Esophagus (tissue), 2 donors: ENCODE results near the gene RFNG. TPM values are rescaled to one million over a fixed set of nuclear protein-coding genes. Genes with fewer than 3 reads are reported as not detected.

Source experiments
- H3K27ac ChIP-seq, 2 donors: one replicate each; pipeline ENCODE4 v1.5.1; 2013; ENCODE audit warnings: low read depth in 2 of 2, mild to moderate bottlenecking in 2 of 2, inconsistent platforms in 1 of 2, low read length in 1 of 2, moderate library complexity in 1 of 2
- H3K27me3 ChIP-seq, 2 donors: one replicate each; pipeline ENCODE4 v1.6.1; 2013; ENCODE audit warnings: low read length in 2 of 2, control low read depth in 1 of 2, mild to moderate bottlenecking in 1 of 2; ENCODE audit not compliant: insufficient read depth in 2 of 2, control insufficient read depth in 1 of 2
- H3K36me3 ChIP-seq, 2 donors: one replicate each; pipeline ENCODE4 v1.6.1; 2013; ENCODE audit warnings: low read length in 1 of 2; ENCODE audit not compliant: control insufficient read depth in 2 of 2, insufficient read depth in 2 of 2
- H3K4me1 ChIP-seq, 2 donors: one replicate each; pipeline ENCODE4 v1.6.1; 2013; ENCODE audit warnings: low read length in 1 of 2; ENCODE audit not compliant: control insufficient read depth in 2 of 2, insufficient read depth in 2 of 2
- H3K4me3 ChIP-seq, 2 donors: one replicate each; pipeline ENCODE4 v1.5.1; 2013; ENCODE audit warnings: low read length in 2 of 2, mild to moderate bottlenecking in 2 of 2, low read depth in 1 of 2, moderate library complexity in 1 of 2
- H3K9me3 ChIP-seq, 2 donors: one replicate each; pipeline ENCODE4 v1.6.1; 2013; ENCODE audit warnings: mild to moderate bottlenecking in 2 of 2, low read depth in 1 of 2, low read length in 1 of 2, moderate library complexity in 1 of 2; ENCODE audit not compliant: control insufficient read depth in 2 of 2, insufficient read depth in 1 of 2
- WGBS, 2 donors: extraction: QIAGEN DNeasy Blood & Tissue Kit; methylation state at CpG; one replicate each; pipeline ENCODE4 v1.1.7; 2013; 5-methylcytosine and 5-hydroxymethylcytosine counted together
- polyA plus RNA-seq, 2 donors: library from polyadenylated mRNA; stranded (reverse); fragments of 200-250 nt; gene quantifications; one replicate each; pipeline ENCODE4 v1.2.3, GENCODE V29; 2013
- donor health status: healthy with polysubstance abuse.
- donor health status: Bipolar disorder and iron deficiency.

The RFNG gene
- polyA plus RNA-seq, 2 donors: 27.4 to 36.4 TPM

DNA sequence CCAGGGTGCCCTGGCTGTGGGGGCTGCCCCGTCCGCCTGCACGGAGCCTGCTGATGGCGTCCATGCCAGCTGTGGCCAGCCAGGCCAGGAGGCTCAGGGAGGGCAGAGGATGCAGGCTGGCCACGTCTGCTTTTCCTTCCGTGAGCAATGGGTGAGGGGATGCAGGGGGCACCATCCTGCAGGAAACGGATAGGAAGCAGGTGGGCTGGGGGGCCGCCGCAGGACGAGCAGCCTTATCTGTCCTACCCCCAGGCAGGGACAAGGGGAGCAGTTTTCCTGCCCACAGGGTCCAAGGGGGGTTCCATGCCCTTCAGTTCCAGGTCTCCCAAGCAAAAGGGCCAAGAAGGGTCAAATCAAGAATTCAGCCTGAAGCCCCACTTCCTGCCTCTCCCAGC, 7.2 kb upstream of the RFNG start:
- Histone ChIP-seq H3K27ac (no peak overlapping the region), H3K4me1 (peaks cover 0 to 2% of the 10 kb centered on the region in 2 donors), H3K27me3 (no peaks in the 10 kb centered on the region), H3K9me3 (no peaks in the 10 kb centered on the region), H3K36me3 (peaks cover 24 to 93% of the 10 kb centered on the region in 2 donors), H3K4me3 (no peak overlapping the region)
- WGBS, 2 donors: 84 to 88% methylated on average over 10 of the region's 10 CpGs

DNA sequence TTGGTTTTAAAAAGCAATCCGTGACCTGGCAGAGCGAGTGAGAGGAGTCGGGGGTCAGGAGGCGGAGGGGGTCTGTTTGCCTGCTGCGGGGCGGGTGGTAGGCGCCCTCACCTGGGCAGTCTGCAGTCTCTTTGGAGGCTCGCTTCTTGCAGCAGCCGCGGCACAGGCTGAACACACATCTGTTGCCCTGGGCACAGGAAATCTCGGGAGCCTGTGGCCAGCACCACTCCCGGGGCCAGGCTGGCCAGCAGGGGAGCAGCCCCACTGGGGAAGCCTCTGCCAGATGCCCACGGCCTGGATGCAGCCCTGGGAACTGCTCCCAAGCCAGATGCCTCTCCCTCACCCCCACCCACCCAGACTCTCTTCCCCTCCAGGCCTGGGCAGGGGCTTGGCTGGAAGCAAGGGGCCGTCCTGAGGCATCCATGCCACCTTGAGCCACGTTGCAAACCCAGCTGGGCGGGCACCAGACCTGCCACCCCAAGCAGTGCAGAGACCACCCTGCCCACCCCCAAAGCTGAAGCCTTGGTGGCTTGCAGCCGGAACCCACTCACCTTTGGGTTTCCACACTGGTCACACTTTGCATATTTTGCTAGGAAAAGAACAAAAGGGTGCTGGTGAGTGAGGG, 6.7 kb upstream of the RFNG start:
- Histone ChIP-seq H3K9me3 (no peaks in the 10 kb centered on the region), H3K27me3 (no peaks in the 10 kb centered on the region), H3K27ac (no peak overlapping the region), H3K4me3 (no peak overlapping the region), H3K36me3 (peaks cover 26 to 95% of the 10 kb centered on the region in 2 donors), H3K4me1 (no peaks in the 10 kb centered on the region)
- 67 to 70% methylated on average over 17 of the region's 17 CpGs for WGBS, 2 donors

DNA sequence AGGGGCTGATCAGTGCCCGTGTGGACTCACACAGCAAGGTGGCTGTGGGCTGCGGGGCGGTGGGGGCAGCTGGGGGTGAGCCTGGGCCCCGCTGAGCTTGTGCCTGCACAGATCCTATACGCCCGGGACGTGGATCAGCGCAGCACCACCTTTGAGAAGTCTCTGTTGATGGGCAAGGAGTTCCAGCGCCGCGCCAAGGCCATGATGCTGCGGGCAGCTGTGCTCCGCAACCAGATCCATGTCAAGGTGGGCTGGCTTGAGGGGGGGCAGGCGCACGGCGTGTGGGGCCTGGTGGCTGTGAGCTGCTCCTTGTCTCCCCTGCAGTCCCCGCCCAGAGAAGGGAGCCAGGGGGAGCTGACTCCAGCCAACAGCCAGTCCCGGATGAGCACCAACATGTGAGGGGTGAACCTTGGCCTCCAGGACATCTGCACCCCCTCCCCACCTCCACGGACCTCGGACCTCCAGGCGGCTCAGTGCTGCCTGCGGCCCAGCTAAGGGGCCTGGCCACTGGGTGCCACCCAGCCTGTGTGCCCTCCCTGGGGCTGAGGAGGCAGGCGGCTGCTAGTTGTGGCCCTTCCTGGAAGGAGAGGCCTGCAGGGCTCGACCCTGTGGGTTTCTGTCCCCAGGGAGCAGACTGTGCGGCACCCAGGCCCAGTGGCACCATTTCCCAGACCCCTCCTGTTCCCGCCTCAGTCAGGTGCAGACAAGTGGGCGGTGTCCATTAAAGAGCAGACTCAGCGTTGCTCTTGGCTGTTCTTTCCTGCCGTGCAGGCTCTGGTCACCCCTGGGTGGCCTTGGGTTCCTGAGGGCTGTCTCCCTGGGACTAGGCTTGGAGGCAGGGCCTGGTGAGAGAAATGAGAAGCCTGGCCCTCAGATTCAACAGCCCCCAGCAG, 5.4 kb upstream of the RFNG start:
- H3K9me3 ChIP-seq: no peaks in the 10 kb centered on the region
- no peak overlapping the region for H3K4me3 ChIP-seq
- H3K27ac ChIP-seq: no peak overlapping the region
- H3K36me3 ChIP-seq: peaks cover 23 to 85% of the 10 kb centered on the region in 2 donors
- no peaks in the 10 kb centered on the region for H3K27me3 ChIP-seq
- 81% methylated on average over 29 of the region's 29 CpGs for WGBS, 2 donors
- H3K4me1 ChIP-seq: peaks cover 7 to 9% of the 10 kb centered on the region in 2 donors

DNA sequence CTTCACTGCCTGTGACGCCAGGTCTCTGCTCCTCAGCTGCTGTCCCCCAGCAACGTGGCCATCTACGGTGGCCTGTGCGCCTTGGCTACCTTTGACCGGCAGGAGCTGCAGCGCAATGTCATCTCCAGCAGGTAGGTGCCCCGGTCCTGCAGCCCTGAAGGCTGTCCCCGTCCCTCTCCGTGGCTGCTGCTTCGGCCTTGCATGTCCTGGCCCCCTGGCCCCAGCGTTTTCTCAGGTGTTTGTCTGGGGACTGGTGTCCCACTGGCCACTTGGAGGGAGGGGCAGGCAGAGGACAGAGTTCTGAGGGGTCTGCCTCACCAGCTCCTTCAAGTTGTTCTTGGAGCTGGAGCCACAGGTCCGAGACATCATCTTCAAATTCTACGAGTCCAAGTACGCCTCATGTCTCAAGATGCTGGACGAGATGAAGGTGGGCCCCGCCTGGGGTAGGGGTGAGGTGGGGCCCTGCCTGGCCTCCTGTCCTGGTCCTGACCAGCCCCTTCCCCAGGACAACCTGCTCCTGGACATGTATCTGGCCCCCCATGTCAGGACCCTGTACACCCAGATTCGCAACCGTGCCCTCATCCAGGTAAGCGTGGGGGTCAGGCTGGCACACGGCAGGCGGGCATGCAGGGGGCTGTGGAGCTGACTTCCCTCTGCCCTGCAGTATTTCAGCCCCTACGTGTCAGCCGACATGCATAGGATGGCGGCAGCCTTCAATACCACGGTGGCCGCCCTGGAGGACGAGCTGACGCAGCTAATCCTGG, 4.5 kb upstream of the RFNG start:
- Histone ChIP-seq H3K27ac (no peak overlapping the region), H3K4me3 (no peak overlapping the region), H3K27me3 (no peaks in the 10 kb centered on the region), H3K4me1 (peaks cover 7 to 9% of the 10 kb centered on the region in 2 donors), H3K9me3 (no peaks in the 10 kb centered on the region), H3K36me3 (peaks cover 23 to 78% of the 10 kb centered on the region in 2 donors)
- 87 to 88% methylated on average over 28 of the region's 28 CpGs for WGBS, 2 donors

DNA sequence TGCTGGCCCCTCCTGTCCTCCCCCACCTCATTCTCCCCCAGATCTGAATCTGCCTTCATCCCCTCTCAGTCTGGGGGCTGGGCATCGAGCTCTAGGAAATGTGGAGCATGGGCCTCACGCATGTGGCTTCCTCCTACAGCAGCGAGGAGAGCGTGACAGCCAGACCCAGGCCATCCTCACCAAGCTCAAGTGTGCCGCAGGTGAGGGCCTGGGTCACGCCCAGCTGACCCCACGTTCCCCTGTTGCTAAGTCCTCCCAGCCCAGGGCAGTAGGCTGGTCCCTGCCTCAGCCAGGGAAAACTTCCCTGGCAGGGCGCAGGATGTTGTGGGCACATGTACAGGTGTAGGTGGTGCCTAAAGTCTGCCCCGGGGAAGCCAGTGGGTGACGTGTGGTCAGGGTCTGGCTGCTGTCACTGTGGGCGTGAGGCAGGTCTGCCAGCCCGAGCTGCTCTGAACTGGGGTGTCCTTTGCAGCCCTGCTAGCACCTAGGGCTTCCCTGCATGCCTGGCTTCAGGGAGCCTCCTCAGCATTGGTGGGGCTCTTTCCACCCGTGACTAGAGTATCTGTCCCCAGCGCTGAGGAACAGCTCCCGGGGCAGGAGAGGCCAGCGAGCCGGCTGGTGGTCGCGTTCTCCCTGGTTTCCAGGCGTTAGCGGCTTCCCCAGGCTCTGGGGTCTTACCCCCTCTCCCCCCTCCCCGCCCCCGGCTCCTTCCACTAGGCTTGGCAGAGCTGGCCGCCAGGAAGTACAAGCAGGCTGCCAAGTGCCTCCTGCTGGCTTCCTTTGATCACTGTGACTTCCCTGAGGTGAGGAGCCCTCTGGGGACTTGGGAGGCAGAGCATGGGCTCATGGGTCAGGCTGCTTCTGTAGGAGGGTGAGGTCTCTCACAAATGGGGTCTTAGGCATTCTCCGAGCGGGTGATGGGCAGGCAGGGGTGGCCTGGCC, 3.7 kb upstream of the RFNG start:
- Histone ChIP-seq H3K9me3 (no peaks in the 10 kb centered on the region), H3K4me3 (no peak overlapping the region), H3K4me1 (peaks cover 10 to 16% of the 10 kb centered on the region in 2 donors), H3K36me3 (peaks cover 22 to 70% of the 10 kb centered on the region in 2 donors), H3K27ac (no peak overlapping the region), H3K27me3 (no peaks in the 10 kb centered on the region)
- 81 to 84% methylated on average over 26 of the region's 26 CpGs for WGBS, 2 donors

DNA sequence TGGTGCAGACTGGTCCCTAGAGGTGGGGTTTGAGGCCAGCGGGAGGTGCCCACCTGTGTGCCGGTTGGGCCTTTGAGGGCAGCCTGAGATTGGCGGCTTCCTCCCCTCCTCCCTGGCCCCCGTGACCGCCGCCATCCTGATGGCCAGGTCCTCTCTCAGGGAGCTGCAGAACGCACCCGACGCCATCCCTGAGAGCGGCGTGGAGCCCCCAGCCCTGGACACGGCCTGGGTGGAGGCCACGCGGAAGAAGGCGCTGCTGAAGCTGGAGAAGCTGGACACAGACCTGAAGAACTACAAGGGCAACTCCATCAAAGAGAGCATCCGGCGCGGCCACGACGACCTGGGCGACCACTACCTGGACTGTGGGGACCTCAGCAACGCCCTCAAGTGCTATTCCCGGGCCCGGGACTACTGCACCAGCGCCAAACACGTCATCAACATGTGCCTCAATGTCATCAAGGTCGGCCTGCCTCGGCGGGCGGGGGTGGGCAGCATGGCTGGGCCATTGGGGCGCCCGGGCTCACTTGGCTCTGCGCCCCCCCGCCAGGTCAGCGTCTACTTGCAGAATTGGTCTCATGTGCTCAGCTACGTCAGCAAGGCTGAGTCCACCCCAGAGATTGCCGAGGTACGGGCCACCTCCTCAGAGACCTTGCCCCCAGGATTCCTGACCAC, 2.9 kb upstream of the RFNG start:
- 88 to 90% methylated on average over 36 to 38 of the region's 38 CpGs for WGBS, 2 donors
- Histone ChIP-seq H3K4me3 (no peak overlapping the region), H3K27ac (no peak overlapping the region), H3K9me3 (no peaks in the 10 kb centered on the region), H3K36me3 (peaks cover 14 to 62% of the 10 kb centered on the region in 2 donors), H3K27me3 (no peaks in the 10 kb centered on the region), H3K4me1 (peaks cover 10 to 20% of the 10 kb centered on the region in 2 donors)

DNA sequence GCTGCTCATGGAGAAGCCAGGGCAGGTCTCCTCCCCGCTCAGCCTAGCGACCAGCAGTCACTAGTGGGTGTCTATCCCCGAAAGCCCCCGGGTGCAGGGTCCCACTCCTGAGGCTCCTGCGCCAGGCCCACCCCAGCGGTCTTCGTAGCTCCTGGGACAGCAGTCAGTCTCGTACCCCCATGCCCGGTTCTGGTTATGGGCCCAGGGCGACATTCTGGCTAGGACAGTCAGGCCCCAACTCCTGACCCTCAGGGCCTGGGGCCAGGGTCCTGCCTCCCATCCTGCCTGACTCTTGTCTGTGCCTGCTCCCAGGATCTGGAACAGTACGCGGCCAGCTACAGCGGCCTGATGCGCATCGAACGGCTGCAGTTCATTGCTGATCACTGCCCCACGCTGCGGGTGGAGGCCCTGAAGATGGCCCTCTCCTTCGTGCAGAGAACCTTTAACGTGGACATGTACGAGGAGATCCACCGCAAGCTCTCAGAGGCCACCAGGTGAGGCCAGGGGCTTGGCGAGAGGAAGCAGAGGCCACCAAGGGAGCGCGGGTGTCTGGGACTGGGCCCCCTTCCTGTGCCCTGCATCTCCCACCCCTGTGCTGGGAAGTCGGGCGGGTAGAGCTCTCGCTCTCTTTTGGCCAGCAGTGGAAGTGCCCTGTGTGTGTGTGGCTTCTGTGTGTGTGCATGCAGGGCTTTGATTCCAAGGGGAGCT, 2.1 kb upstream of the RFNG start:
- whole genome bisulfite sequencing, 2 donors: 92 to 94% methylated on average over 28 of the region's 28 CpGs
- Histone ChIP-seq H3K36me3 (peaks cover 14 to 62% of the 10 kb centered on the region in 2 donors), H3K4me3 (no peak overlapping the region), H3K4me1 (peaks cover 10 to 20% of the 10 kb centered on the region in 2 donors), H3K27me3 (no peaks in the 10 kb centered on the region), H3K9me3 (no peaks in the 10 kb centered on the region), H3K27ac (no peak overlapping the region)

DNA sequence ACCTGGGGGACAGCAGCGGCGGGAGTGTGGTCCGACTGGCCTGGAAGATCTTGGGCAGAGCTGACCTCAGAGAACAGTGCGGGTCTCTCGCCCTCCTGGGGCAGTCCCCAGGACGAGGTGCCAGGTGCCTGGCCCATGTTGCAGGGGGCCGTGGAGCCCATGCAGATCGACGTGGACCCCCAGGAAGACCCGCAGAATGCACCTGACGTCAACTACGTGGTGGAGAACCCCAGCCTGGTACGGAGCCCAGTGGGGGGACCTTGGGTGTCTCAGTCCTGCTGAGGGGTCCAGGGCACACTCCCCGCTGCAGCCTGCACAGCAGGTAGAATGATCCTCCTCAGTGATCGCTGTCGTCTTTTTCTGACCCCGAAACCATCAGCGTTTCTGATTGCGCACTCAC, 1.5 kb upstream of the RFNG start:
- no peak overlapping the region for H3K27ac ChIP-seq
- no peak overlapping the region for H3K4me3 ChIP-seq
- H3K27me3 ChIP-seq: no peaks in the 10 kb centered on the region
- 87 to 91% methylated on average over 19 of the region's 19 CpGs for WGBS, 2 donors
- H3K9me3 ChIP-seq: no peaks in the 10 kb centered on the region
- peaks cover 10 to 20% of the 10 kb centered on the region in 2 donors for H3K4me1 ChIP-seq
- peaks cover 14 to 62% of the 10 kb centered on the region in 2 donors for H3K36me3 ChIP-seq
